GM18498 (cell line): ENCODE results near the gene PUS7.
"Not testable (repeated sequence)": the region's sequence is repeated elsewhere in the genome, so short reads cannot be mapped to it uniquely, and the experiment has no call there.

Source experiments
- ATAC-seq: cut with Tn5 transposase; IDR thresholded peaks from one replicate; pipeline ENCODE4 v1.9.1; 2021; ENCODE audit warnings: mild to moderate bottlenecking, moderate library complexity; ENCODE audit not compliant: unreplicated experiment

Gene PUS7

GRCh38 chr7:105521717-105522463 is at the start of gene PUS7:
TSS of gene PUS7 (minus strand) at chr7:105522271. CDS start at chr7:105508512, 13,759 bp downstream.
- ATAC-seq, result peak; percentile 91

GRCh38 chr7:105567821-105568220 is 45.8 kb upstream of the PUS7 start:
- no peak for ATAC-seq

- no peak for ATAC-seq
Measured at GRCh38 chr7:105567024-105567423, 45.0 kb upstream of the PUS7 start.

- no peak for ATAC-seq
Measured at GRCh38 chr7:105565190-105565589, 43.1 kb upstream of the PUS7 start.

GRCh38 chr7:105559926-105560325 is 37.9 kb upstream of the PUS7 start:
- no peak for ATAC-seq

GRCh38 chr7:105538339-105538738 is 16.3 kb upstream of the PUS7 start:
- no peak for ATAC-seq

- ATAC-seq, result no peak
Measured at GRCh38 chr7:105532709-105533460, 10.8 kb upstream of the PUS7 start.

- ATAC-seq, result peak; percentile 97
Measured at GRCh38 chr7:105531792-105532671, 10.0 kb upstream of the PUS7 start, which contains the start of gene RINT1. TSS of gene RINT1 (plus strand) at chr7:105532201. CDS start at chr7:105532316, 115 bp downstream.

GRCh38 chr7:105530546-105530945 is 8.5 kb upstream of the PUS7 start:
- ATAC-seq, result no peak

- ATAC-seq, result no peak
Measured at GRCh38 chr7:105530126-105530525, 8.1 kb upstream of the PUS7 start.

GRCh38 chr7:105527737-105528136 is 5.7 kb upstream of the PUS7 start:
- ATAC-seq, result not testable (repeated sequence)

- no peak for ATAC-seq
Measured at GRCh38 chr7:105524840-105525239, 2.8 kb upstream of the PUS7 start.

- not testable (repeated sequence) for ATAC-seq
Measured at GRCh38 chr7:105524423-105524822, 2.4 kb upstream of the PUS7 start.

- ATAC-seq, result peak; percentile 44
Measured at GRCh38 chr7:105521027-105521716, 899 bp downstream of the PUS7 start.

GRCh38 chr7:105520620-105521019 is 1.5 kb downstream of the PUS7 start:
- not testable (repeated sequence) for ATAC-seq

- no peak for ATAC-seq
Measured at GRCh38 chr7:105519353-105519752, 2.7 kb downstream of the PUS7 start.

- not testable (repeated sequence) for ATAC-seq
Measured at GRCh38 chr7:105515610-105516009, 6.5 kb downstream of the PUS7 start.

GRCh38 chr7:105512926-105513526 is 9.0 kb downstream of the PUS7 start:
- ATAC-seq, result no peak

GRCh38 chr7:105512415-105512814 is 9.7 kb downstream of the PUS7 start:
- ATAC-seq, result no peak

GRCh38 chr7:105502173-105502572 is 19.9 kb downstream of the PUS7 start:
- ATAC-seq, result no peak
